Testis (tissue), 2 donors: ENCODE data around the gene AP5Z1.

Source experiments
- POLR2A ChIP-seq: fragments of 450-650 bp; IDR thresholded peaks from one replicate; pipeline ENCODE4 v1.6.1; 2017; ENCODE audit warnings: antibody characterized with exemption, mild to moderate bottlenecking, moderate library complexity
- TF ChIP-seq, protein P1 (sequence below), 3 experiments: fragments of 450-650 bp in 2 of 3; fragments of 200-600 bp in 1 of 3; sonication (generic) in 1 of 3; IDR thresholded peaks; one replicate each; pipeline ENCODE4 v1.5.1; 2016 to 2019; ENCODE audit warnings: antibody characterized with exemption in 3 of 3, mild to moderate bottlenecking in 2 of 3, moderate library complexity in 1 of 3

DNA sequence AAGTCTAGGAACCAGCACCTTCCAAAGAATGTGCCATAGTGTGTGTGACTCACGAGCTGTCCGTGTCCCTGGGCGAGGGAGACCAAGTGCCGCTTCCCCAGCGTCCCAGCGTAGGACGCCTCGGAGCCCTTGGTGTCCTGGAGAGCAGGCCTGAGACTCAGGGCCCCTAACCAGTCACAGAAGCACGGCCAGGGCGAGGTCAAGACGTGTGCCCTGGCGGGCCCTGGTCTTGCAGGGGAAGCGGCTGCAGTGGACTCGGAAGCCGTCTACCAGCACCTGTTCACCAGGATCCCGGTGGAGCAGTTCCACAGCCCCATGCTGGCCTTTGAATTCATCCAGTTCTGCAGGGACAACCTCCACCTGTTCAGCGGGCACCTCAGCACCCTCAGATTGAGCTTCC lies 10.6 kb downstream of the AP5Z1 start:
- TF ChIP-seq, protein P1, sequence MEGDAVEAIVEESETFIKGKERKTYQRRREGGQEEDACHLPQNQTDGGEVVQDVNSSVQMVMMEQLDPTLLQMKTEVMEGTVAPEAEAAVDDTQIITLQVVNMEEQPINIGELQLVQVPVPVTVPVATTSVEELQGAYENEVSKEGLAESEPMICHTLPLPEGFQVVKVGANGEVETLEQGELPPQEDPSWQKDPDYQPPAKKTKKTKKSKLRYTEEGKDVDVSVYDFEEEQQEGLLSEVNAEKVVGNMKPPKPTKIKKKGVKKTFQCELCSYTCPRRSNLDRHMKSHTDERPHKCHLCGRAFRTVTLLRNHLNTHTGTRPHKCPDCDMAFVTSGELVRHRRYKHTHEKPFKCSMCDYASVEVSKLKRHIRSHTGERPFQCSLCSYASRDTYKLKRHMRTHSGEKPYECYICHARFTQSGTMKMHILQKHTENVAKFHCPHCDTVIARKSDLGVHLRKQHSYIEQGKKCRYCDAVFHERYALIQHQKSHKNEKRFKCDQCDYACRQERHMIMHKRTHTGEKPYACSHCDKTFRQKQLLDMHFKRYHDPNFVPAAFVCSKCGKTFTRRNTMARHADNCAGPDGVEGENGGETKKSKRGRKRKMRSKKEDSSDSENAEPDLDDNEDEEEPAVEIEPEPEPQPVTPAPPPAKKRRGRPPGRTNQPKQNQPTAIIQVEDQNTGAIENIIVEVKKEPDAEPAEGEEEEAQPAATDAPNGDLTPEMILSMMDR (IDR thresholded peaks at IDR 0.05) = no peak
- no peak for TF ChIP-seq POLR2A
